ENCODE measurements around the gene PRAMEF1. TPM values are rescaled to one million over a fixed set of nuclear protein-coding genes. Genes with fewer than 3 reads are reported as not detected.

Gene PRAMEF1
- total RNA-seq, 1 donor from 2014 or later = not detected

GRCh38 chr1:12769976-12770505 is 21.2 kb upstream of the PRAMEF1 start:
- no peaks in the 10 kb centered on the region for H3K9me3 Mint-ChIP-seq (ENCODE audit: low read depth)
- DNase-seq (ENCODE audit: low spot score, unreplicated experiment) = no peak

GRCh38 chr1:12770620-12771019 is 20.6 kb upstream of the PRAMEF1 start:
- H3K27ac Mint-ChIP-seq = no peak overlapping the region
- H3K36me3 Mint-ChIP-seq (ENCODE audit: insufficient read depth) = no peaks in the 10 kb centered on the region
- TF ChIP-seq CTCF (IDR thresholded peaks at IDR 0.05; ENCODE audit: unreplicated experiment) = no peak
- peaks cover 42% of the 10 kb centered on the region for H3K27me3 Mint-ChIP-seq
- H3K4me1 Mint-ChIP-seq (ENCODE audit: low read depth) = no peaks in the 10 kb centered on the region
- H3K9me3 Mint-ChIP-seq (ENCODE audit: low read depth) = no peaks in the 10 kb centered on the region
- DNase-seq (ENCODE audit: low spot score, unreplicated experiment) = no peak
- H3K4me3 Mint-ChIP-seq (ENCODE audit: low read depth) = no peak overlapping the region

More at GRCh38 chr1:12769976-12770505, 21.2 kb upstream of the PRAMEF1 start:
- H3K36me3 Mint-ChIP-seq (ENCODE audit: insufficient read depth) = no peaks in the 10 kb centered on the region
- H3K4me1 Mint-ChIP-seq (ENCODE audit: low read depth) = no peaks in the 10 kb centered on the region
- H3K4me3 Mint-ChIP-seq (ENCODE audit: low read depth) = no peak overlapping the region
- no peak for TF ChIP-seq CTCF (IDR thresholded peaks at IDR 0.05; ENCODE audit: unreplicated experiment)
- H3K27me3 Mint-ChIP-seq = peaks cover 39% of the 10 kb centered on the region
- H3K27ac Mint-ChIP-seq = no peak overlapping the region

GRCh38 chr1:12771186-12771585 is 20.0 kb upstream of the PRAMEF1 start:
- H3K27ac Mint-ChIP-seq = no peak overlapping the region
- H3K9me3 Mint-ChIP-seq (ENCODE audit: low read depth) = no peaks in the 10 kb centered on the region
- H3K36me3 Mint-ChIP-seq (ENCODE audit: insufficient read depth) = no peaks in the 10 kb centered on the region
- H3K4me1 Mint-ChIP-seq (ENCODE audit: low read depth) = no peaks in the 10 kb centered on the region
- no peak for TF ChIP-seq CTCF (IDR thresholded peaks at IDR 0.05; ENCODE audit: unreplicated experiment)
- DNase-seq (ENCODE audit: low spot score, unreplicated experiment) = no peak
- no peak overlapping the region for H3K4me3 Mint-ChIP-seq (ENCODE audit: low read depth)
- peaks cover 42% of the 10 kb centered on the region for H3K27me3 Mint-ChIP-seq

- Mint-ChIP-seq H3K27me3 (peaks cover 48% of the 10 kb centered on the region), H3K4me3 (ENCODE audit: low read depth) (no peak overlapping the region), H3K27ac (no peak overlapping the region), H3K4me1 (ENCODE audit: low read depth) (no peaks in the 10 kb centered on the region), H3K9me3 (ENCODE audit: low read depth) (no peaks in the 10 kb centered on the region), H3K36me3 (ENCODE audit: insufficient read depth) (no peaks in the 10 kb centered on the region)
- no peak for DNase-seq (ENCODE audit: low spot score, unreplicated experiment)
- TF ChIP-seq CTCF (IDR thresholded peaks at IDR 0.05; ENCODE audit: unreplicated experiment) = no peak
These were observed 18.7 kb upstream of the PRAMEF1 start for GRCh38 chr1:12772520-12772919.

- TF ChIP-seq CTCF (IDR thresholded peaks at IDR 0.05; ENCODE audit: unreplicated experiment) = no peak
- no peaks in the 10 kb centered on the region for H3K9me3 Mint-ChIP-seq (ENCODE audit: low read depth)
- no peak within 1 kb of the TSS for H3K27ac Mint-ChIP-seq
- DNase-seq (ENCODE audit: low spot score, unreplicated experiment) = no peak
- no peak within 1 kb of the TSS for H3K4me3 Mint-ChIP-seq (ENCODE audit: low read depth)
- H3K36me3 Mint-ChIP-seq (ENCODE audit: insufficient read depth) = no peaks in the 10 kb centered on the region
- H3K4me1 Mint-ChIP-seq (ENCODE audit: low read depth) = no peaks in the 10 kb centered on the region
- H3K27me3 Mint-ChIP-seq = peaks cover 46% of the 10 kb centered on the region
These were observed 17.8 kb upstream of the PRAMEF1 start, which contains the start of gene PRAMEF12 for GRCh38 chr1:12773438-12773837. Gene PRAMEF12, plus strand, starts transcription at chr1:12773738. Its CDS starts 1,130 bp downstream, at chr1:12774868.

Data from progenitor cell of endocrine pancreas (in vitro differentiated cells).